Ammon's horn (tissue), 1 donor: ENCODE measurements around the gene UBN2.
A peak's percentile ranks its signal among the peaks of the same experiment; 100 is the strongest.
"Not testable (repeated sequence)": the region's sequence is repeated elsewhere in the genome, so short reads cannot be mapped to it uniquely, and the experiment has no call there.

ENCODE experiments used
- DNase-seq: peaks from one replicate; pipeline ENCODE4 v3.0.0-alpha.2; 2016; ENCODE audit warnings: low spot score

Gene UBN2

DNA sequence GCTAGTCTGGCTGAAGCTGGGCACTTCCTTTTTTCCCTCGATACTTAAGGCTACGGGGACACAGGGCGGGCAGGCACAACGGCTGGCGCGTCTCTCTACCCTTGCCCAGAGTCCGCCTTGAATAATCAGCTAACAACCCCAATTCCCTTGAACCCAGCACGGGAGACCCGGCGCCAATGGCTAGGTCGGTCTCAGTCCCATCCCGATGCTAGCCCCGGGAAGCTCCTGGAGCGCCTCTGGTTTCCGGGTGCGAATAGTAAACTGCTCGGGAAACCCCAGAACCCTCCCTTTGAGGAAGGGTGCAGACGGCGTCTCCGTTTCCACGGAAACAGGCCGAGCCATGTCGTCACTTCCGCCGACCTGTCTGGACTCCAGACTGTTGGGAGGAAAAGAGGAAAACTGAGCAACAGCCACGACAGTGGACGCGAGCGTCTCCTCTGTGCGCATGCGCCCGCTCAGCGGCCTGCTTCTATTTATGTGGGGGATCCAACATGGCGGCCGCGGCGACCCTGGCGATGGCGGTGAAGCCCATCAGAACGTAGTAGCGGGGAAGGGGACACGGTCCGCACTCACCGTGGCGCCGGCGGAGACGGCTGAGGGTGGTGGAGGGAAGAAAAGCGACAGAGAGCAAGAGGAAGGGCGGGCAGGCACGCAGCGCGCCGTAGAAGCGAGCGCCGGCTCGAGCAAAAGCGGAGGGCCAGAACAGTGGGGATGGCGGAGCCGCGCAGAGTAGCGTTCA is at the start of gene UBN2:
UBN2 (plus strand) TSS at position 464 of the 739 bp plus-strand sequence; CDS start at position 712, 248 bp downstream.
- peak; percentile 99 for DNase-seq

- DNase-seq: no peak
These were observed 49.6 kb upstream of the UBN2 start for GRCh38 chr7:139181404-139181803.

GRCh38 chr7:139182363-139182762 is 48.7 kb upstream of the UBN2 start:
- DNase-seq: no peak

DNA sequence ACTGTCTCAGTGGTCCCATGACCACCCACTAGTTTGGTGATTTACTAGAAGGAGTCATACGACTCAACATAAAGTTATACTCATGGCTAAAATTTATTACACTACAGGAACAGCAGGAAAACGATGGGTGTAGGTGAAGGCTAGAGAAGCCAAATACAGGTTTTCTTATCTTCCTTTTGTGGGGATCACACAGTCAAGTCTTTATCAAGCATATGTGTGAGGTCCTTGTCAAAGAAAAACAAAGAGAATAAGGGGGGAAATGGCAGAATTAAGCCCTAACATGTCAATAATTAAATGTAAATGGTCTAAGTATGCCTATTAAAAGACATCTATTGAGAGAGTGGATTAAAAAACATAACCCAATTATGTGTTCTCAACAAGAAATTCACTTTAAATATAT is 47.8 kb upstream of the UBN2 start:
- DNase-seq: no peak

DNA sequence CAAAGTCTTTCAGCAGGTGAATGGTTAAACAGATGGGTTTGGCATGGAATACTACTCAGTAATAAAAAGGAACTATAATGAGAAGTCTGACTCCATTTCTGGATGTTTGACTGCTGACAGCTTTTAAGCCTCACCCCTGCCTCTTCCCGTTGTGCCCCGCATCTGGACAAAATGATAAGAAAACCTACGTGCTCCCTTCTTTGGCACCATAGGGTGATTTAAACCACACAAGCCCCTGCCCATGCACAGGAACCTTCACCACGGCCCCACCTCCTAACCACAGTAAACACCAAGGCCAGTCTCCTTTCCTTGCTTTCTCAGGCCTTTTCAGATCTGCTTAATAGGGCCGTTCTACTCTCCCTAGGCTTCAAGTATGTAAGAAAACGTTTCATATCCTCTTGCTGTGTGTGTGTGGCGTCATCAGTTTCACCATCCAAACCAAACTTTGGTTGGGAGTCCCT is 47.1 kb upstream of the UBN2 start:
- no peak for DNase-seq

- DNase-seq: no peak
These were observed 44.9 kb upstream of the UBN2 start for GRCh38 chr7:139186146-139186545.

DNA sequence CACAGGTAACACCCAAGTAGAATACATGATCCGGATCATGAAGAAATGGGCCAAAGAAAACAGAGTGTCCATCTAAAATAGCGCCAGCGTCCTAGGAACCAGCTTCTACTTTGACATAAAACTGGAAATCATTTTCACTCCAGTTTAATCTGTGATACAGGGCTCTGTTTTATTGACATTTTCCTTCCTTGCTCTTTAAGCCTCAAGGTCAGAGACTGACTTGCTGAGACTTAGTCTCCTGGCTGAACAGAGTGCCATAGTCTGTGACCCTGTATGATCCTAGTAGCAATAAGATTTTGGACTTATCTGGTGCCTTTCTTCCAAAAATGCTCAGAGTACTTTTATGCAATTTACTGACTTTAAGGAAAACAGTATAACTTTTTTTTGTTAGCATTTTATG is 41.7 kb upstream of the UBN2 start:
- no peak for DNase-seq

GRCh38 chr7:139192014-139192706 is 38.9 kb upstream of the UBN2 start:
- DNase-seq: no peak

- no peak for DNase-seq
These were observed 30.7 kb upstream of the UBN2 start for GRCh38 chr7:139200382-139200781.

DNA sequence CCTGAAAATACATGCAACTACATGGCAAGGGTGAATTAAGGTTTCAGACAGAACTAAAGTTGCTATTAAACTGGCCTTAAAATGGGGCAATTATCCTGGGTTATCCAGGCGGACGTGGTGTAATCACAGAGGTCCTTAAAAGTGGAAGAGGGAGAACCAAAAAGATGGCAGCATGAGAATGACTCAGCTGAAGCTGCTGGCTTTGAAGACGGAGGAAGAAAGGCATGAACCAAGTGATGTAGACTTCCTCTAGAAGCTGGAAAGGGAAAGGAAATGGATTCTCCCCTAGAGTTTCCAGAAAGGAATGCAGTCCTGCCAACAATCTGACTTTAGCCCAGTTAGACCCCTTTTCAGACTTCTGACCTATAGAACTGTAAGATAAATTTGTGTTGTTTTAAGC is 27.0 kb upstream of the UBN2 start:
- DNase-seq: no peak

- no peak for DNase-seq
These were observed 25.2 kb upstream of the UBN2 start for GRCh38 chr7:139205843-139206242.

GRCh38 chr7:139212133-139212532 is 18.9 kb upstream of the UBN2 start:
- DNase-seq: no peak

GRCh38 chr7:139213489-139213888 is 17.5 kb upstream of the UBN2 start:
- not testable (repeated sequence) for DNase-seq

DNA sequence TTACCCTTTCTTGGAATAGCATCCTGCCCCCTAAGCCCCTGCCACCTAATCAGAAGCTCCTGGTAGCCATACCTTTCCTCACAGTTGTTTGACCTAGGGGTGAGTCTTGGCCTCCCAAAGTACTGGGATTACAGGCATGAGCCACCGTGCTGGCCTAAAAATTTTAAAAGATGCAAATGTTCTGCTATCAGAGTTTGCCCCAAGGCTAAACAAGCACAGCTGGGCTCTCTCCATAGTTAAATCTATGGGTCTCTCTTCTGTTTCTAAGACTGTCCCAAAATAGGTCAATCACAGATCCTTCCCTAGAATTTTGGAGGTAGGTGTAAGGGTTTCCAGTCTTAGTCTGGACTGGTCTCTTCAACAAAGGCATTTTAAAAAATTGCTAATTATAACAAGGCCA is 12.9 kb upstream of the UBN2 start:
- DNase-seq: no peak

GRCh38 chr7:139224219-139224618 is 6.8 kb upstream of the UBN2 start:
- no peak for DNase-seq

DNA sequence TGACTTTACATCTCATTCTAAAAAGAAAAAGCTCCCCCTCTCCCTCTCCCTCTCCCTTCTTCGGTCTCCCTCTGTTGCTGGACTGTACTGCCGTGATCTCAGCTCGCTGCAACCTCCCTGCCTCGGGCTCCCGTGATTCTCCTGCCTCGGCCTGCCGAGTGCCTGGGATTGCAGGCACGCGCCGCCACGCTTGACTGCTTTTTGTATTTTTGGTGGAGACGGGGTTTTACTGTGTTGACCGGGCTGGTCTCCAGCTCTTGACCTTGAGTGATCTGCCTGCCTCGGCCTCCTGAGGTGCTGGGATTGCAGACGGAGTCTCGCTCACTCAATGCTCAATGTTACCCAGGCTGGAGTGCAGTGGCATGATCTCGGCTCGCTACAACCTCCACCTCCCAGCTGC is 6.2 kb upstream of the UBN2 start:
- not testable (repeated sequence) for DNase-seq

DNA sequence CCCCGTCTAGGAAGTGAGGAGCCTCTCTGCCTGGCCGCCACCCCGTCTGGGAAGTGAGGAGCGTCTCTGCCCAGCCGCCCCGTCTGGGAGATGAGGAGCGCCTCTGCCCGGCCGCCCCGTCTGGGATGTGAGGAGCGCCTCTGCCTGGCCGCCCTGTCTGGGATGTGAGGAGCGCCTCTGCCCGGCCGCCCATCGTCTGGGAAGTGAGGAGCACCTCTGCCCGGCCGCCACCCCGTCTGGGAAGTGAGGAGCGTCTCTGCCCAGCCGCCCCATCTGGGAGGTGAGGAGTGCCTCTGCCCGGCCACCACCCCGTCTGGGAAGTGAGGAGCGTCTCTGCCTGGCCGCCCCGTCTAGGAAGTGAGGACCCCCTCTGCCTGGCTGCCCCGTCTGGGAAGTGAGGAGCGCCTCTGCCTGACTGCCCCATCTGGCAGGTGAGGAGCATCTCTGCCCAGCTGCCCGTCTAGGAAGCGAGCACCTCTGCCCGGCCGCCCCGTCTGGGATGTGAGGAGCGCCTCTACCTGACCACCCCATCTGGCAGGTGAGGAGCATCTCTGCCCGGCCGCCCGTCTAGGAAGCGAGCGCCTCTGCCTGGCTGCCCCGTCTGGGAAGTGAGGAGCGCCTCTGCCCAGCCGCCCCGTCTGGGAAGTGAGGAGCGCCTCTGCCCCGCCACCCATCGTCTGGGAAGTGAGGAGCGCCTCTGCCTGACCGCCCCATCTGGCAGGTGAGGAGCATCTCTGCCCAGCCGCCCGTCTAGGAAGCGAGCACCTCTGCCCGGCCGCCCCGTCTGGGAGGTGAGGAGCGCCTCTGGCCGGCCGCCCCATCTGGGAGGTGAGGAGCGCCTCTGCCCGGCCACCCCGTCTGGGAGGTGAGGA is 5.5 kb upstream of the UBN2 start:
- not testable (repeated sequence) for DNase-seq

GRCh38 chr7:139226158-139226515 is 4.9 kb upstream of the UBN2 start:
- not testable (repeated sequence) for DNase-seq

- not testable (repeated sequence) for DNase-seq
These were observed 4.0 kb upstream of the UBN2 start for GRCh38 chr7:139226988-139227488.

GRCh38 chr7:139230023-139230422 is 1.0 kb upstream of the UBN2 start:
- DNase-seq: no peak

GRCh38 chr7:139230484-139230773 is 608 bp upstream of the UBN2 start:
- DNase-seq: no peak

GRCh38 chr7:139231513-139232376 is 708 bp downstream of the UBN2 start:
- peak; percentile 34 for DNase-seq
